ENCODE data around the gene COL2A1.
A peak's percentile ranks its signal among the peaks of the same experiment; 100 is the strongest.
"Not testable (repeated sequence)": the region's sequence is repeated elsewhere in the genome, so short reads cannot be mapped to it uniquely, and the experiment has no call there.

Gene COL2A1

DNA sequence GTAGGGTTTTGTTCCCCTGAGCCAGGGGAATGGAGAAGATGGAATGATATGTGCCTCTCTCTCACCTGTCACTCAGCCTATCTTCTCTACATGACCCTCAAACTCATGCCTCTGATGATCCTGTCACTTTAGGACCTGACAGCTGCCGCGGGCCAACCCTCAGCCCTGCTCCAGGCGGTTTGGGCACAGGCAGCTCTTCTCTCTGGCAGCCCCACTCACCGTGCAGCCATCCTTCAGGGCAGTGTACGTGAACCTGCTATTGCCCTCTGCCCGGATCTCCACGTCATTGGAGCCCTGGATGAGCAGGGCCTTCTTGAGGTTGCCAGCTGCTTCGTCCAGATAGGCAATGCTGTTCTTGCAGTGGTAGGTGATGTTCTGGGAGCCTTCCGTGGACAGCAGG lies 30.4 kb downstream of the COL2A1 start:
- DNase-seq = no peak

DNA sequence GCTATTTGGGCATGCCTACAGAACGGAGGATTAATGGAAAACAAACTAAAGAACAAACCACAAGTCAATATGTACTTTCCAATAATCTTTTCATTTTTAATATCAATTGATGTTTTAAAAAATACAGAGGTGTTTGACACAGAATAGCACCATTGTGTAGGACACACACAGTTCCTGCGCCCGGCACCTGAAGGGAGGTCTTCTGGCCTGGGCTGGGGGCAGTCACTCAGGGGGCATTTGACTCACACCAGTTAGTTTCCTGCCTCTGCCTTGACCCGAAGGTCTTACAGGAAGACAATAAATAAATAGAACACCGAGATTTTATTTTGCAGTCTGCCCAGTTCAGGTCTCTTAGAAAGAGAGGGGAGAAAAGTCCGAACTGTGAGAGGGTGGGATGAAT lies 31.4 kb downstream of the COL2A1 start:
- no peak for DNase-seq

DNA sequence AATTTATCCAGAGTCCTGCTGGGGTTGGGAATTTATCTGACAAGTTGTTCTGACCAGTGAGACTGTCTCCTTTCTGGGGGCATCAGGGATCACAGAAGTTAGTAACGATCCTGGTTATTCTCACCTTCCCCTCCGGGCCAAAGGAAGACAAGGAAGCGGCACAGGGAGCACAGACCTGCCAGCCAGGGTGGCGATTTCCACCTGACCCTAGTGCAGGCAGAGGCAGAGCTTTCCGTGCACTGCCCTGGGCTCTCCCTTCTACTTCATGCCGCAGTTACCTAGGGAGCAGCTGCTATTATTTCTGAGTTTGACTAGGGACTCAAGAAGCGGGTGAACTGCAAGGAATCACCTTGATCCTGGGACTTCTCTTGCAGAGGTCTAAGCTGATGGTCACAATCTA lies 33.4 kb downstream of the COL2A1 start:
- no peak for DNase-seq

DNA sequence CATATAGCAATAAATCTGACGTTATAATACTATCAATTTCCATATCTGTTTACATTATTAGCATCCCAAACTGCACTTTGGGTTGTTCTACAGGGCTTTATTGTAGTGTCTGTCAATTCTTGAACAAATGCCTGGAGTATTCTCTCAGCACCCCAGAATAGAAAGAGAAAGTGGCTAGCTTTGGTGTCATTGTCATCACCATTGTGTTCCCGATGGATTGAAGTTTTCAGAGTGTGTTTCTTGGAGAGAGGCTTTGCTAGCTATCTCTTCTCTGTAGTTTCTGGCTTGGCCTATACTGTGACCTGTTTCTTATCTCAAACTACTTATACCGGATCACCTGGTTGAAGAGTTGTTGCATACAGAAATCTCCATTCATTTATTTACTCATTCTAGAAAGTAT lies 34.4 kb downstream of the COL2A1 start:
- no peak for DNase-seq

DNA sequence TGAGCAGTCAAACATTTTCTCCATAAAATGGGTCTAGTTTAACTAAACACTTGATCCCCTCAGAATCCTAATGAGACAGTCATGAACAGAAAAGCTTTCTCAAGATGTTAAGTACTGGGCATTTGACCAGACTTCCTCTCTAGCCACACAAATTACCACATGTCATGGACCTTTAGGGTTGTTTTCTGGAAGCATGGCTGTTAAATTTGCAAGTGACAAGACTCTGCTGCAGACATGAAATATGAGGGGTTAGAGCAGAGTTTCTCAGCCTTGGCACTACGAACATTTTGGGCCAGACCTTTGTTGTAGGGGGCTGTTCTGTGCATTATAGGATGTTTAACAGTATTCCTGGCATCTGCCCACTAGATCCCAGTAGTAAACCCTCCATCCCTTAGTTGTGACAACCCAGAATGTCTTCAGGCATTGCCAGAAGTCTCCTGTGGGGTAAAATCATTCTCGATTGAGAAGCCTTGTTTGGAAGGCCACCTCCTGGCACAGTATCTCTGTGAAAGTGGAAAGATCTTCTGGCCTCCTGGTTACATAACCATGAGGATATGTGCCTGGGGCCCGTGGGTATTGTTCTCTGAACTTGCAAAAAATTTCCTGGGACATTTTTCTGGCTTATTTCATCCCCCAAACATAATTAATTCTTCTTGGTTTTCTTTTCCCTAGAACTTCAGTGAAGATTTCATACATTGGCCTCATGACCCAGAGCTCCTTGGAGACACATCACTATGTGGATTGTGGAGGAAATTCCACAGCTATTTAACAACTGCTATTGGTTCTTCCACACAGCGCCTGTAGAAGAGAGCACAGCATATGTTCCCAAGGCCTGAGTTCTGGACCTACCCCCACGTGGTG lies 36.6 kb downstream of the COL2A1 start:
- DNase-seq = no peak

DNA sequence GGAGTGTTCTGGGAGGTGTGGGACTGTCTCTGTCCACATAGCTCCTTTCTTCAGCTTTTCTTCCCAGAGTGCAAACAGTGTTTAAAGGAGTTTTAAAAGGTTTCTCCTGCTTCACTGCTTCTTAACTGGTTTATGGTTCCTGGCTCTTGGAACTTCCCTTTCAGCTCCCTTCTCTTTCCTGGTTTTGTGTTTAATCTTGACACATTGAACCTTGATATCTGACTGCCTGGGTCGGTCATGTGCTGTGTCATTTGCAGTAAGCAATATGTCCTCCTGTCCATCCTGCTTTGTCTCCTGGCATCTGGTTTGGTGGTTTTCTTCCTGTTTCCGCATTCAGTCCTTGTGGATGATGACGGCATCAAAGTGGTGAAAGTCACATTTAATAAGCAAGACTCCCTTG lies 38.7 kb downstream of the COL2A1 start:
- DNase-seq = no peak

DNA sequence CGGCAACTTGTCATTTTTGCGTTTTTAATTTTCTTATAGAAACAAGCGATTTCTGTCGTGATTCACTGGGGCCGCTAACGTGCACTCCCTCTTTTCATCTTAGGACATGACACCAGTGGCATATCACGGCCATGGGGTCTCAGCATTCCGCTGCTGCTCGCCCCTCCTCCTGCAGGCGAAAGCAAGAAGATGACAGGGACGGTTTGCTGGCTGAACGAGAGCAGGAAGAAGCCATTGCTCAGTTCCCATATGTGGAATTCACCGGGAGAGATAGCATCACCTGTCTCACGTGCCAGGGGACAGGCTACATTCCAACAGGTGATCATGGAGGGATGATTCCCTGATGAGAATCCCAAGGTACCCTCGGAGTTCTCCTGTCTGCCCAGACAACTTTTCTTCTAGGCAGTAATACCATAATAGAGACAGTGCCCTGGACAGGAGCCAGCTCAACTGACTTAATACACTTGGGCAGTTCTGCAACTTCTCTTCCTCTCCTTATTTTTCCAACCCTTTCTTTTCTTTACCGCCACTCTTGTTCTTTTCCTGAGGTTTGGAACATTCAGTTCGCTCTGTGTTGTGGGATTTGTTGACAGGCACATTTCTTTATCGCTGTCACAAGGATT lies 40.1 kb downstream of the COL2A1 start:
- DNase-seq = peak in 1 of 2 donors; percentile 1

DNA sequence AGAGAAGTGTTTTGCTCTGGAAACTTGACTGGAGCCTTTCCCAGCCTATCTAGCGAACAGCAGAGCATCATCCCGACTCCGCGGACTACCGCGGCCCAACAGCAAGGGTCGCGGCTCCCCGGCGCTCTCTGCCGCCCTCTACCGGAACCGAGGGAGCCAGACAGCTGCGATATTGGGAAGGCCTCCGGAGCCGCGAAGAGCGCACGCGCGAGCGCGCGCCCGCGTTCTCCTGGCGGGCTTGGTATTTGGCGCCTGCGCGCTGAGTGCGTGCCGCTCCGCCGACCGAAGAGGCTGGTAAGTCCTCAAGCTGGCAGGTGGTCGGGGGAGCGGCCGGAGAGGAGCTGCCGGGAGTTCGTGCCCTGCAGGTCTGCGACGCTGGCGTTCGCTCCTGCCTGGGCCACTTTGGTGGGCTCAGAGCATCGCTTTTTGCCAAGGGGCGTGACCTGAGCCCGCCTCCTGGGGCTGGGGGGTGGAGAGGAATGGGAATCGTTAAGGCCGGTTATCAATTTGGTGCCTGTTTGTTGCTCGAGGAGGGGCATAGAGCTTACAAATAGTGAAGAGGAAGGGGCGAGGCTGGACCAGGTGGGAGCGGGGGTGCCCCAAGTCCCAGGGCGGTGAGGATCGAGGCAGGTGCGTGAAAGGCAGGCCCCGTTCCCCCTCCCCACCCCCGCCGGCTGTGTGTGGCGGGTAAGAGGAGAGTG lies 40.8 kb downstream of the COL2A1 start, which contains the start of gene TMEM106C:
TSS of gene TMEM106C (plus strand) at position 257 of the 701 bp plus-strand sequence. CDS start 641 bp downstream, outside the sequence.
- DNase-seq = peak; percentile 93 to 94

DNA sequence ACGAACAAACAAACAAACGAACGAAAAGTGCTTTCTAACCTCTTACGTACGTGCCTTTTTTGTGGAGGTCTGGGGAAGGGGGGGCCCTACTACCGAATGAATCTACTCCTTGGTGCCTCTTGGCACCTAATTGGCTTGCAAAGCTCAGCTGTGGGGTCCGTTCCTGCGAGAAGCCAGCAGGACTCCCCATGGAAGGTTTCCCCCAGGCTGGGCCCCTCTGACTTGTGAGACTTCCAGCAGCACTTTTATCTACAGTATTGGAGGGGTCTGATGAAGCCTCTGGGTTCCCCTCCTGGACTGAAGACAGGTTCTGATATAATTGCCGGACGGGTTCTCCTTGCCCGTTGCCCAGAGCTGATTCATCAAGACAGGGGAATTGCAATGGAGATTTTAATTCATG lies 42.1 kb downstream of the COL2A1 start:
- DNase-seq = no peak

DNA sequence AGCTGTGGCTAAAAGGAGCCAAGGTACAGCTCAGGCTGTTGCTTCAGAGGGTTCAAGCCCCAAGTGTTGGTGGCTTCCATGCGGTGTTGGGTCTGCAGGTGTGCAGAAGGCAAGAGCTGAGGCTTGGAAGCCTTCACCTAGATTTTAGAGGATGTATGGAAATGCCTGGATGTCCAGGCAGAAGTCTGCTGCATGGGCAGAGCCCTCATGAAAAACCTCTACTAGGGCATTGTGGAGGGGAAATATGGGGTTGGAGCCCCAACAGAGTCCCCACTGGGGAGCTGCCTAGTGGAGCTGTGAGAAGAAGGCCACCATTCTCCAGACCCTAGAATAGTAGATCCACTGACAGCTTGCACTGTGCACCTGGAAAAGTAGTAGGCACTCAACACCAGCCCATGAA lies 46.6 kb downstream of the COL2A1 start:
- not testable (repeated sequence) for DNase-seq

DNA sequence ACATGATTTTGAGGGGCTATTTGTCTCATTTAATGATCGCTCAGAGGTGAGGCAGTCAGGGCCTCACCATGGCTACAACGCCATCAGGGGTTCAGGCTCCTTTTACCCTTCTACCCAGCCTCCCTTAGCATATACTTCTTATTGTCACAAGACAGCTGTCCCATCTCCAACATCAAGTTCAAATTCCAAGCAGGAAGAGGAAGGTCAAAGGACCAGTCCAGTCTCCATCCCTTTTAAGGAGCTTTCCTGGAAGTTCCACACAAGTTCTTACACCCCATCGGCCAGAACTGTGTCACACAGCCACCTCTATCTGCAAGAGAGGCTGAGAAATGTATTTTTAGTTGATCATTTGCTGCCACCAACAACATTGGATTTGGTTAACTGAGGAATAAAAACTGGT lies 49.2 kb downstream of the COL2A1 start:
- DNase-seq = no peak

DNA sequence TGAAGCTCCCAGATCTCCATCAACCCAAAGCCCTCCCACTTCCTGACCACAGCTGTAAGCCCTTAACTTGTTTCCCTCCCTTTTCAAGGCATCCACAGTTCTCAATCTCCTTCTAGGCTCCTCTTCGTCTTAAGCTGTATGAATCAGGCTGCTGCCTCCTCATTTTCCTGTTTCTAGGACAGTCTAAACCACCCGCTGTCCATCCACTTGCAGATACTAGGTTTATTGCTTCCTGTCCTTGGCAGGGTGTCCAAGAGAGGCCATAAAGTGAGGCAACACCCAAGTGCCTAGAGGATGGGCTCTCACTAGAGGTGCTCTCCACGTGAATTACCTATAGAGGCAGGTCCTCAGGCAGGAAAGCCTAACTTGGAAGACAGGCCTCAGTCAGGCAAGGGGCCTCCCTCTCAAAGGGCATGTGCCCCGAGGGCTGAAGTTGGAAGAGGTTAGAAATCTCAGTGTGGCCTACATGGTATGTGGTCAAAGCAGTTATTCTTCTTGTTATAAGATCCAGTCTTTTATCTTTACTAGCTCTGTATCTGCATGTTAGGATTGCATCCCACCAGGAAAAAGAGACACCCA lies 49.7 kb downstream of the COL2A1 start:
- no peak for DNase-seq

DNA sequence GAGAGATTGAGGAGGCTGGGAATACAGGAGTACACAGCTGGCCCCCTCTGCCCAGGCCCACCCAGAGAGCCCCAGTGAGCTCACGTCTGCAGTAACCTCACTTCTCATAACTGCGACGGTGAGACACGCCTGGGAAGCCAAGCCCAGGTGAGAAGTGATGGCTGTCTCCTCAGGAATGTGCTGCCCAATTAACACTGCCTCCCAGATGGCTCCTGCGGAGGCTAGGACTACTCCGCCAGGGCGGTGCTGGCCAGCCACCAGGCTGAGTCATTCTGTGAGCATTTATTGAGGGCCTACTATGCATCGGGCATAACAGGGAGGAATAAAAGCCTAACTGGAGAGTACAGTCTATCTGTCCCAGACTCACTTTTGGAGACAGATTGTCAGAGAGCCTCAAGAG lies 50.2 kb downstream of the COL2A1 start:
- DNase-seq = no peak

DNA sequence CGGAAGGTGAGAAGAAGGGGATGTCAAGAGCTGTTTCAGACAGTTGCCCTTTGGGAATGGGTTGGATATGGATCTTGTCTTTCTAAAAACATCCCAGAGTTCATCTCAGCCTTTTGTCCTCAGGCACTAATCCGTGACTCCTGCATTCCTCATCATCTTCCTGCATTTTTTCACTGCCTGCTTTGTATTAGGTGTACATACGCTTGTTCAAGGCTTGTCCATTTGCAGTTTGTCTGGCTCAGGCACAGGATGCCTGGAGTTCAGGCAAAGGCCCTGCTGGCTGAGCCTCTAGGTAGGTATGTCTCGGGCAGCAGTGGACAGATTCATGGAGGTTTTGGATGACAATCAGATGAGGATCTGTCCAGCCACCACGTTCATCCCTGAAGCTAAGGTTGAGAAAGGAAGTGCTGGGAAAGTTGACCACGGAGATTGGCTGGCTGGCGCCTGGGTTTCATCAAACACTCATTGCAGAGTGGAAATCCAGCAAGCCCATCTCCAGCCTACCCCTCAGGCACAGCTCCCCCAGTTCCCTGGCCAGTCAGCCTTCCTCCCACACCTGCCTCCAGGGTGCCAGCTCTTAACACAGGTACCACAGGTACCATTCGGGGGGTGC lies 53.3 kb downstream of the COL2A1 start:
- no peak for DNase-seq

DNA sequence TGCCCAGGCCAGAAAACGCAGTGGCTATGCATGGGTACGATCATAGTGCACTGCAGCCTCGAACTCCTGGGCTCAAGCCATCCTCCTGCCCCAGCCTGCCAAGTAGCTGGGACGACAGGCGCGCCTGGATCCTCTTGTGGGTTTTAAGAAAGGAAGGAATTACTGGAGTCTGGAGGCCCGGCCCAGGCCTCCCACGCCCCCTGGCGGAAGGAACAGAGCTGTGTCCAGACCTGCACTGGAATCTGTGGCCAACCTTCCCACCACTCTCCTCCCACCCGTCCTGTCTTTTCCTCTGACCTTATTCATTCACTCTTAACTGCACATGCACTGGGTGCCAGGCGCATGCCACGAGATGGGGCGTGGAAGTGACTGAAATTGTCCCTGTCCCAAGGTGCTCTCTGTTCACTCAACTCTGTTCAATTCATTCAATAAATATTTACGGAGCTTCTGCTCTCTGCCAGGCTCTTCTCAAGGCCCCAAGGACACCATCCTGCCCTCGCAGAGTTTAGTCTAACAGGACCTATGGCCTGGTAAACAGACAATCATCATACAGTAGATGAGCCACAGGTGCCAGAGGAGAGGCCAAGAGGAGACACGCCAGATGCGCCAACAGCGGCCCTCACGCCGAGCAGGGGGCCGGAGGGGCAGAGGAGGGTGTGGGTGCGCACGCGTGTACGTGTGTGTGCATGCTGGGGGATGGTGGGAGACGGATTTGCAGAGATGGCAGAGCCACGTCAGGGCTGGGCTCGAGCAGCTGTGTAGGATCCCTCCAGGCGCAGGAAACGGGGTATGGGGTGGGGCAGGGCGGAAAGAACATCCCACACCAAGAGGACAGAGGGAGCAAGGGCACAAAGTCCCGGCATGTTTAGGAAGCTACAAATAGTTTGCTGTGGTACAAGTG lies 54.6 kb downstream of the COL2A1 start:
- DNase-seq = peak; percentile 36 to 49

DNA sequence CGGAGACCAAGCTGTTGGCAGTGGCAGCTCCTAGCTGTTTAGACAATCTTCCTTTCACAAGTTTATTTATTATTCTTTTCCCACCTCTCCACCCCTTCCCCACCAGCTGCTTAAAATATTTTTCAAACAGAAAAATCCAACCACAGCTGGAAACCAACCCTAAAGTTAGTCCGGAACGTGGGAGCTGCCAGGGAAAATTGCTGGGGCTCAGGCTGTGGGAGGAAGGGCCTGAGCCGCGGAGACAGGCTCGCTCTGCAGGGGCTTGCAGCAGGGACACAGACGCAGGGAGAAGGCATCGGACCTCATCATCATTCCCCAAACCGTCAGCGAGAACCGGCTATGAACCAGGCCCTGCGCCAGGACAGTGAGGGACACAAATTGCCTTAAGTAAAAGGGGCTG lies 56.9 kb downstream of the COL2A1 start:
- no peak for DNase-seq

DNA sequence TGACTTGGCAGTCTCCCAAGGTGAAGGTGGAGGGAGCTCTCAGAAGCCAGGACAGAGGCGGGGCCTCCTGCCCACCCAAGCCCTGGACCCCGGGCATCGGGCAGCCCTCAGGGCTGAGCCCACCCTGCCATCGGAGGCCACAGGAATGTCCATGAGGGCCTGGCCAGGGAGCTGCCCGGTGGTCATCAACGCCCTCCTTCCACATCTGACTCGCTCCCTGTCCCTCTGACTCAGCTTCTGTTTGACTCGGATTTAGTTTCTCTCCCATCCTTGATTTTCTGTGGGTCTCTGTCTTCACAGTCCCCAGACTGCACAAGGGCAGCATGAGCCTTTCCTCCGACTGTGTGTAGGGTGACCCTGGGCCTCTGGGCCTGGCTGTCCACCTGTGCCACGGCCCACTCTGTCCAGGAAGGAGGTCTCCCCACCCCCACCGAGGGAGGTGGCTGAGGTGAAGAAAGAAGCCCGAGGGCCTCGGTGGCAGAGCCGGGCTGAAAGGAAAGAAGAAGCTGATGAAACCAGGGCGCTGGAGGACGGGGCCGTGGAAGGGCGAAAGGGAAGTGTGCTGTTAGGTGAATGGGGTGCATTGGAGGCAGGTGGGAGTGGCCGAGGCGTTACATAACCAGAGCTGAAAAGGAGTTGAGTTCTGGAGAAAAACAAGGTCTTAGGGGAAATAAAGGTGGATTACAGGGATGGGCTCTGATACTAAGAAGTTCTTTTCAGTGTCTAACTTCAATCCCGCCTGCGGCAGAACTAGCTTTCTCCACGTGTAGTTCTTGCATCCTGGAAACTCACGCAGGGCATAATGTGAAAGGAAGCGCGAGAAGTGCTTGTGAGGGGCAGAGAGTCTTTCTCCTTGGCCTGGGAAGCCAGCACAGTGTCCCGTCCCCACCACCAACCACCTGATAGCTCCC lies 57.6 kb downstream of the COL2A1 start:
- peak in 1 of 2 donors; percentile 30 for DNase-seq

DNA sequence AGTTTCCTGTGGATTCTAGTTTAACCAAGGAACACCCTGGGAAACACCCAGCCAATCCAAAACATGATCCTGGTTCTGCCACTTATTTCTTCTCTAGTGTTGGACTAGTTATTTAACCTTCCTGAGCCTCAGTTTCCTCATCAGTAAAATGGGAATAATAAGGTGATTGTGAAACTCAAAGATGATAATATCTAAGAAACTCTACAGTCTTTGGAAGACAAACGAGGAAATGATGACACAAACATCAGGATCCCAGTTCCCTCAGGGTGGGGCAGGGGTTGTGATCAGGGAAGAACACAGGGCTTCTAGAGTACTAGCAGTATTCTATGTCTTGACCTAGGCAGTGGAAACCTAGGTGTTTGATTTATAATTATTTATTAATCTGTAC lies 58.9 kb downstream of the COL2A1 start:
- no peak for DNase-seq

DNA sequence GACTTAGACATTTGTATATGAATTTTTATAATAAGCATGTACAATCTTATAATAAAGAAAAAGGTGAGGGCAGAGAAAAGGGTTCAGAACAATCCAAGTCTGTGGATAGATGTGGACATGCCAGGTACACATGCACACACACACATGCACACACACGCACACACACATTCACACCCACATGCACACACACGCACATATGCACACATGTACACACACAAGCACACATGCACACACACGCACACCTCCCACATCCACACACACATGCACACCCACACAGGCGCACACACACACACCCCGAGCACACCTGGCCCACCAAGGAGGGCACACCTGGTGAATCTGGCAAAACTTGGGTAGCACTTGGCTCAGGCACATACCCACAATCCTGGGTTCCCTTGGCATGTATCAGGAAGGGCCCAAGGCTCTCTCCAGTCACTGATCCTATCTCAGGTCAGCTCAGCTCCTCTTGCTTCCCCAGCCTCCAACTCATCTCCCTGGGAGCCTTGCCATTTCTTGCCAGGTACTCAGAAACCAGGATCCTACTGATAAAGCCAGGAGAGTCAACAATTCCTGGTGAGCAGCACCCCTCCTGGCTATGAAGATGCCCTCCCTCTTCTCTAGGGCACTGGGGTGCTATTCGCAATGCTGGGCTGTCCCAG lies 59.5 kb downstream of the COL2A1 start:
- DNase-seq = no peak
